Activated CD8-positive, alpha-beta memory T cell treated with anti-CD3 and anti-CD28 coated beads, Interleukin-2, amount 50 U/mL, for 1 hour (primary cell): ENCODE results near the gene CPSF6.
"Not testable (repeated sequence)": the region's sequence is repeated elsewhere in the genome, so short reads cannot be mapped to it uniquely, and the experiment has no call there.

ENCODE experiments used
- DNase-seq: peaks from one replicate; pipeline ENCODE4 v3.0.0-alpha.2; 2020; ENCODE audit errors: extremely low read depth

CPSF6 gene, protein sequence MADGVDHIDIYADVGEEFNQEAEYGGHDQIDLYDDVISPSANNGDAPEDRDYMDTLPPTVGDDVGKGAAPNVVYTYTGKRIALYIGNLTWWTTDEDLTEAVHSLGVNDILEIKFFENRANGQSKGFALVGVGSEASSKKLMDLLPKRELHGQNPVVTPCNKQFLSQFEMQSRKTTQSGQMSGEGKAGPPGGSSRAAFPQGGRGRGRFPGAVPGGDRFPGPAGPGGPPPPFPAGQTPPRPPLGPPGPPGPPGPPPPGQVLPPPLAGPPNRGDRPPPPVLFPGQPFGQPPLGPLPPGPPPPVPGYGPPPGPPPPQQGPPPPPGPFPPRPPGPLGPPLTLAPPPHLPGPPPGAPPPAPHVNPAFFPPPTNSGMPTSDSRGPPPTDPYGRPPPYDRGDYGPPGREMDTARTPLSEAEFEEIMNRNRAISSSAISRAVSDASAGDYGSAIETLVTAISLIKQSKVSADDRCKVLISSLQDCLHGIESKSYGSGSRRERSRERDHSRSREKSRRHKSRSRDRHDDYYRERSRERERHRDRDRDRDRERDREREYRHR

DNA sequence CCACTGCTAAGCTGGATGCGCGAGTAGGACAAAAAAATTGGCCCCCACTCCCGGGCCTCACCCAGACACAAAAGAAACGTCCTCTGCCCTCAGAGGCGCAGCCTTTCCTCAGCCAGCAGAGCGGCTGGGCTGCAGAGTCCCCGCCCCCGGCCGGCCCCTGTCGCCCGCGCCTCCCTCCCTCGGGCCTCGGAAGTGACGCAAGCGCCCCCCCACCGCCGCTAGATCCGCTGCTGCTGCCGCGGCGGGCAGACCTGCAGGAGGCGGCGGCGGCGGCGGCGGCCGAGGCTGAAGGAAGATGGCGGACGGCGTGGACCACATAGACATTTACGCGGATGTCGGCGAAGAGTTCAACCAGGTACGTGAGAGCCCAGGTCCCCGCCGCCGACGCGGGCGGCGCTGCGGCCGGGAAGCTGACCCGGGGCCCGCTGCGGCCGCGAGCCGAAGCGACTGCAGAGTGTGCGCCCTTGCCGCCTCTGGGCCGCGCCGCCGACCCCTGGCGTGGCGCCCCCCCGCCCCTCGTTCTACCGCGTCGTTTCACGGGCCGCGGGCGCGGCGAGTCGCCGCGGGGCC lies at the start of gene CPSF6:
CPSF6 (plus strand) TSS at position 218 of the 570 bp plus-strand sequence; CDS start at position 296, 78 bp downstream.
- DNase-seq: peak; percentile 79

DNA sequence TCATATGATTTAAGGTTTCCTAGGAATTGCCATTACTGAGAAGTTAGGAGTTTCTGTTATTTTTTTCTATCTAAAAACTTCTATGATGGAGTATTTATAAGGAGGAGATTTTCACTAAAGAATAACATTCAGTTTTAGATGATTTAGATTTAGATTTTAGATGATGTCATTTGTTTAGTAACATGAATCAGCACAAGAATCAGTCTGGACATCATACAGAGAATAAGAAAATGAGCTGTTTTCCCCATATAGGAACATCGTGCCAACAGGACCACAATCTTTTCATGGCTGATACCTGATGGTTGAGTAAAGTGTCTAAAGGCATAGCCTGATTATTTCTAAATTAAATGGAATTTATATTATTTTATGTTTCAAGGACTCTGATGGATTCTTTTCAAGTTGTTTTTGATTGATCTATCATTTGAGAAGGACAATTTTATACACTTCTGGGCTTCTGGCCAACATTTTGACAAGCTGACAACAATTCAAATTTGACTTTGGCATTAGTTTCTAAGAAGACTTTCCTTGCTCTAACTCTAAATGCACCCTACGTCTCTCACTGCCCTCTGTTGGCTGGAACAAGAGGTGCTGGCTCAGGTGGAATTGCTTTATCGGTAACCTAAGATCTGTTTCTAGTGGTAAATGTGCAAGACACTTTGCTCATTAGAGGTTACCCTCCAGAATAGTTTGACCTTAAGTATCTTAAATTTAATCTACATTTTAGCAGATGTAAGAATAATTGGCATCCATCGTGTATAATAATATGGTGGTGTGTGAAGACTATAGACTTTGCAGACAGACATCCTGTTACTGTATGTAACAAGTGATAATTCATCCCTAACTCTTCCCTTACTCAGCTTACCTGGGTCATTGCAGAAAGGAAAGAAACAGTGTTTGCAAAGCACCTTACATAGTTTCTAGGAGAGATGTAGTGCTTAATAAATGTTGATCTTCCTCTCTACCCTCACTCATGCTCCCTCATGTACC lies 42.8 kb upstream of the CPSF6 start:
- DNase-seq: no peak

DNA sequence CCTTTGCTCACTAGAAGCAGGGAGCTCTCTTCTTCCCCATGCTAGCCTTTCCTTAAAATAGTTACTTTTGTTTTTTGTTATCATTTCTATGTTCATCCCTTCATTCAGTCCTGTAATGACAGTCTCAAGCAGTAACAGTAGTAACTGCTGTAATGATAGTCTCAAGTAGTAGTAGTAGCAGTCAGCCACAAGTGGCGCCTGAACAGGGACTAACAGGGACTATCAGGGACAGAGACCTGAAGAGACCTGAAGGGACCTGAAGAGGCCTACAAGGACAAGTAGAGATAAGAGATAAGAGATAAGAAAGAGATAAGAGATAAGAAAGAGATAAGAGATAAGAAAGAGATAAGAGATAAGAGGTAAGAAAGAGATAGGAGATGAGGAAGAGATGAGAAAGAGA lies 39.4 kb upstream of the CPSF6 start:
- not testable (repeated sequence) for DNase-seq

DNA sequence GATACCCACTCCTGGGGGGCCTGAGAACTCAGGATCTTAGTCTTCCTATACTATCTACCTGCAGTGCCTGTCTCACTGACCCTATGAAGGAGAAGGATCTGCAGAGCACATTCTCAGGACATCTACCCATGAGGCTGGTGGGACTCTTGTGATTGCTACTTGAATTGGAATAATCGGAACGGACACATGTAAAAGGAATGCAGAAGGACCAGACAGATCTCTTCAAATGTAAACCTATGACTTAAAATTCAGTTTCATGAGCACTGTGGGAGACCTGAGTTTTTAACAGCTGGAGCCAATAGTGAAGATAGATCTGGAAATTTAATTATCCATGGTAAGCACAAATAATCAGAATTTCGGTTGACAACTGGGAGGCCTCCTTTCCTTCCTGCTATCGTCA lies 35.2 kb upstream of the CPSF6 start:
- no peak for DNase-seq

DNA sequence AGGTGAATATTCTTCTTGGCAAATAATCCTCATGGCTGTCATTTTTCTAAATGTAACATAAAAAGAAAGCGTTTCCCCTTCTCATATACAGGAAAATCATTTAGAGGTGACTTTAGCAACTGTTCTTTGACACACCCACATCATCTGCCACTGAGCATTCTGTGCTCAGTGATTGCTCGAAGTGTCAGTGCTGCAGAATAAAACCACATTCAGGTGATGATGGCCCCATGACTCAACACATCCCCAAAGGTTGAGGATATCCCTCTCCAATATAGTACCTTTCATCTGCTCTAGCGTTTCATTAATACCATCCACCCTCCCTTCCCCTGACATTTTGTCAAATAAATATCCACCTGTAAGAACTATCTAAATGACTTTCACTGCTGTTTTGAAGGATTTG lies 28.7 kb upstream of the CPSF6 start:
- no peak for DNase-seq

DNA sequence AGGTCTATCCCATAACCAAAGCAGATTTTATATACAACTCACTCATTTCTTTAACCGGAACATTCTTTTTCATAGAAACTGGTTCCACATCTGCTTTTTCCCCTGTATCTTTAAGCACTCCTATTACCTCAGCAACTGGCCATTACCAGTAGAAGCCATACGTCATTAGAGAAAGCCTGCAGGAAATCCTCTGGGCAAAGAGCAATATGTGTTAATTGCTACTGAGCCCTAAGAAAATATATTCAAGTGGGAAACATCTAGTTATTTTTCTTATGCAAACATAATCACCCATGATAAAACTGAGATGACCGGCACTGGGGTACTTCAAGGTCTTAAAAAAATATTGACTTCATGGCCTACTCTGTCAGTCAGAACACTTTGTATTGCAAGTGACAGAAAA lies 28.2 kb upstream of the CPSF6 start:
- no peak for DNase-seq

DNA sequence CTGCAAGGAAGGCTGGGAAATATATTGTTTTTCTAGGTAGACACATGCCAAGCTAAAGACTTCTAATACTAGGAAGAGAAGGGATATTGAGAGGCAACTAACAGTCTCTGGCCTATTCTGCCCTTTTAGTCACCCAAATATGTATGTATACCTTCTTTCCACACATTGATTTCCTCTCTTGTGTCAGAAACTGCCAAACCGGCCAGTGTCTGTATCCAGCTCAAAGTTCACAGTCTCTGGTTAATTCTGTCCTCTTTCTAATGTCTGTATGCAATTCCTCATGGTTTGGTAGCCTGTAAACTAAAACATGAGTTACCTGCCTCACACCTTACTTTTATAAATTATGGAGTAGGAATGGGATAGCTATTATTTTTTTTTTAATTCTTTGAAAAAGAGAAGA lies 25.2 kb upstream of the CPSF6 start:
- DNase-seq: no peak

DNA sequence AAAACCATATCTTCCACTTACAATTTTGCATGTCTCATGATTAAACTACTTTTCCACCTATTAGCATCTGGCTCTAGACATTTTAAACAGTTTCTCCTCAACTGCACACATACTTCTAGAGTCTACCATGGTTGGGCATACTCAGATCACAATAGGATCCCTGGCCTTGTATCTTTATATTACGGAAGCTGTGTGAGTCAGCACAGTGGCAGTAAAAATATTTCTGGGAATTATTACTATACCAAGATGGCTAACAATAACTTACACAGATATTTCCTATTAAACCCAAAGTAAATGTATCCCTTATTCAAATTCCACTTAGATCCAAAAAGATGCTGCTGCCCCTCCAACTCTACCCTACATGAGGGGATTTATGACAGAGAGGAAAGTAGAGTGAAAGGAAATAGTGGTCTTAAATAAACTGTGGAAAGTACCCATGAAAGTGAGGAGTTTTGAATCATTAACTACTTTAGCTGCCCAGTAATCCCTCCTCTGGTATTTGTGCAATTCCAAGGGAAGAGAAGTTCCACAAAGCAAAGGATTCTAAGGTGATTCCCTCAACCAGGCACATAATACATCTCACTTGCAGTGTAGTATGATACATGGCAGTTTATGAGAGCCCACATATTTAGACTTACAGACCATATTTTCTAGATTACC lies 14.0 kb upstream of the CPSF6 start:
- no peak for DNase-seq

DNA sequence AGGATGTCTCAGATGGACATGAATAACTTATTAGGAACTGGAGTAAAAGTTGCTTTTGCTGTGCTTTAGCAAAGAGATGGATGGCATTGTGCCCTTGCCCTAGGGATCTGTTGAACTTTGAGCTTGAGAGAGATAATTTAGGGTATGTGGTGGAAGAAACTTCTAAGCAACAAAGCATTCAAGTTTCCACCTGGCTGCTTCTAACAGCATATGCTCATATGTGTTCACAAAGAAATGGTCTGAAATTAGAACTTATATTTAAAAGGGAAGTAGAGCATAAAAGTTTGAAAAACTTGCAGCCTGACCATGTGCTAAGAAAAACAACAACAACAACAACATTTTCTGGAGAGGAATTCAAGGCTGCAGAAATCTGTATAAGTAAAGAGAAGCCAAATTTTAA lies 7.9 kb upstream of the CPSF6 start:
- DNase-seq: no peak

DNA sequence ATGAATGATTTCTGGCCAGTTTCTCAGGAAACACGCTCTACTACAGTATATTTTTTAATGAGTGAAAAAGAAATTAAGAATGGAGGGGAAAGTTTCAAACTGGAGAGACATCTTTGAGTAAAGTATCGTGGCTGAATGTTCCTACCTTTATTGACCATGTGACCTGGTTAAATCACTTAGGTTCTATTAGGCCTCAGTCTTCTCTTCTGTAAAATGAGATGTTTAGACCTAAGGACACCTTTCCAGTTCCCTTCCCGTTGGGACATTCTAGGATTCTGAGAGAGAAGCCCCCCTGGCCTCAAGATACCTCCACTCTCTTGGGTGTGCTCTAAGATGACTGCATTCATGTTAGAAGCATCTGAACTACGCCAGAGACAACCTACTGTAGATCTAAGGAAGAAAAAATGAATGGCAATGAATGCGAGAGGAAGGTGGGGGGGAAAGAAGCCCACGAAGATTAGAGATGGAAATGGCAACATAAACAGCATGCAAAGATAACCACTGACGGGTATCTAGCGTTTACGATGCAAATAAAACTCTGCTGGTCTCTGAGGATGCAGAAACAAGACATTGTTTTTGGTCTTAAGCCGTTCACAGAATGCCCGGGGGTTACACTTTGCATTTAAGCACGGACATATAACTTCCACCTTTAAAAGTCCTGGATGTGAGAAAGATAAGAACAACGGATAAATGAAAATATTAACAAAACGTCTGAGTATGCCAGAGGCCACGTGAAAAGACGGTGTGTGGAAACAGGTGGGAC lies 599 bp upstream of the CPSF6 start:
- no peak for DNase-seq

DNA sequence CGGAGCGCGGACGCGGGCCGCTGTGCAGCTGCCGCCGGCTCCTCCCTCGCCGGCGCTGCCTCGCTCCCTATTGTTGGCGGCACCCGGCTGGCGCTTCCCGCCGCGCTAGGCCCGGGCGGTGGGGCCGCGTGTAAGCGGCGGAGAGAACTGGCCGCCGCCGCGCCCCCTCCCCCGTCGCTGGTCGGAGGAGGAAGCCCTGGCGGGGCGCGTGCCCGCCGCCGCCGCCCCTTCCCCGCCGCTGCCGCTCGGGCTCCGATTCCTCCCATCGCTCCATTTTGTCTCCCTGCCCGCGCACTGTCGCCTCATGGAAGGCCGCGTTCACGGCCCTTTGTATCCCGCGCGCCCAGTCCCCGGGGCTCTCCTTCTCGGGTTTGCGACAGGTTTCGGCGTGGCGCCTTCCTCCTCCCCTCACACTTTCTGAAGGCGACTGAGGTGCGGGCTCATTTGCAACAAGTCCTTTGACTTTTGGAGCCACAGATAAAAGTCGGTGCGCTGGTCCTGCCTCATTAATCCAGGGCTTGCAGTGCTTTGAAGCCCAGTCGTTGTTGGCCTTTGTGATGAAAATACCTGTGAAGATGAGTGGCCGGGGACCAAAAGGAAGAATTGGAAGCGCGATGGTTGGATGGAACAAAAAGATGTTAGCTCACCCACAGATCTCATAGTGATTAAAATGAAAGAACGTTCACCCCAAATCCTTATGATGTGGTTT lies 707 bp downstream of the CPSF6 start:
- DNase-seq: no peak

DNA sequence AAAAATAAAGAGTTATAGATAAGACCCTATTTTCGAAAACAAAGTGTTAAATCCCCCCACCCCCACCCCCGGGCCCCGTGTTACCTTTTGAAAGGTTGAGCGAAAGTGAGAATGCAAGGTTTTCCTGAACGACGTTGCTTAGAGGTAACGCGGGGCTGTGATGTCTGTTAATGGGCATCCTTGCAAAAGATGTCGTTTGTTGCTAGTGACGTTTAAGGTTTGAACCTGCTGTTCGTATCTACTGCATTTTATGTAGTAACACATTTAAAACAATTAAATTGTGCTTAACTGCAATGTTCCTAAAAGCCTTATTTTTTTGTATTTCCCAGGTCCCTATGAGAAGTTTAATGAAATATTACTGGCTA lies 1.2 kb downstream of the CPSF6 start:
- no peak for DNase-seq

DNA sequence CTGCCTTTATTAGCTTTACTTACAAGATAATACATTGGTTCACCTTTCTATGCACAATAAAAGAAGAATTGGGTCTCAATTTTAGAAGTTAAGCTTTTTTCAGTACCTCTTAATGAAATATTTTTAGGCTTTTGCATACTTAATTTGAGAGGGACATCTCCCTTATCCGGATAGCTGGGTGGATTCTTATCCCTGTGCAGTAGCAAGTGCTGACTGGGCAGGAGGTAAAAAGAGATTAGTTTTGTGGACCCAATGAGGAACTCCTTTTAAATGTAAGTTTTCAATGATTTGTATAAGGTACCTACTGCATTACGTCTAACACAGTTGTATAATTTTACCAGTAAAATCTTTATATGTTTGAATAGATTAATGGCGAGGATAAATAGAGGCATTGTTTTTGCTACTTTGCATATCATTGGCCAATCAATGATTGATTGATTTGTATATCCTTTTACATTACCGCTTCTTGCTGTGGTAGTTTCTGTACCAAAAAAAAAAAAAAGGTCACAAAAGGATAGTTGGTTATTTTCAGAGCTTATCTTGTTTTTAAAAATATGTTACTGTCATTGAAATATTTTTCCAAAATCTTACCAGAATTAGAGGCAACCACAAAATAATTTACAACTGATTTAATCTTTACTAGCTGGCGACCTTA lies 2.2 kb downstream of the CPSF6 start:
- DNase-seq: no peak

DNA sequence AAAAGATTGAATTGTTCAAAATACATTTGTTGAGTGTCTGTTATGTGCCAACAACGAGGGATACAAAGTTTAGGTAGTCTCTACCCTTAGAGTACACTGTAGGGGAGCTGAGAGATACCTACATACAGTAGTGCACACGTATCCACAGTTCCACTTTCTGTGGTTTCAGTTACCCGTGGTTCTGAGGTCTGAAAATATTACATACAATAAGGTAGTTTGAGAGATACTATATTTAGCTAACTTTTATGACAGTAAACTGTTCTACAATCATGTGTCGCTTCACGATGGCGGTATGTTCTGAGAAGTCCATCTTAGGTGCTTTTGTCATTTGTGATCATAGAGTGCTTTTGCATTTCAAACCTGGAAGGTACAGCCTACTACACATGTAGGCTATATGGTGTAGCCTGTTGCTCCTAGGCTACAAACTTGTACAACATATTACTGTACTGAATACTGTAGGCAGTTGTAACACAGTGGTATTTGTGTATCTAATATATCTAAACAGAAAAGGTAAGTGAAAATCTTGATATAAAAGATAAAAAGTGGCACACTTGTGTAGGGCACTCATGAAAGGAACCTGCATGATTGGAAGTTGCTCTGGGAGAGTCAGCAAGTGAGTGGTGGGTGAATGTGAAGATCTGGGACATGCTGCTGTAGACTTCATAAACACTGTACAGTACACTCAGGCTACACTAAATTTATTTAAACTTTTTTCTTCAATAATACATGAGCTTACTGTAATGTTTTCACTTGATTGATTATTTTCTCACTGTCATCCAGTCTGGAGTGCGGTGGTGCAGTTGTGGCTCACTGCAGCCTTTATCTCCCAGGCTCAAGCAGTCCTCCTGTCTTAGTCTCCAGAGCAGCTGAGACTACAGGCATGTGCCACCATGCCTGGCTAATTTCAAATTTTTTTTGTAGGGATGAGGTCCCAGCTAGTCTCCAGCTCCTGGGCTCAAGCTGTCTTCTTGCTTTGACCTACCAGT lies 4.0 kb downstream of the CPSF6 start:
- no peak for DNase-seq

DNA sequence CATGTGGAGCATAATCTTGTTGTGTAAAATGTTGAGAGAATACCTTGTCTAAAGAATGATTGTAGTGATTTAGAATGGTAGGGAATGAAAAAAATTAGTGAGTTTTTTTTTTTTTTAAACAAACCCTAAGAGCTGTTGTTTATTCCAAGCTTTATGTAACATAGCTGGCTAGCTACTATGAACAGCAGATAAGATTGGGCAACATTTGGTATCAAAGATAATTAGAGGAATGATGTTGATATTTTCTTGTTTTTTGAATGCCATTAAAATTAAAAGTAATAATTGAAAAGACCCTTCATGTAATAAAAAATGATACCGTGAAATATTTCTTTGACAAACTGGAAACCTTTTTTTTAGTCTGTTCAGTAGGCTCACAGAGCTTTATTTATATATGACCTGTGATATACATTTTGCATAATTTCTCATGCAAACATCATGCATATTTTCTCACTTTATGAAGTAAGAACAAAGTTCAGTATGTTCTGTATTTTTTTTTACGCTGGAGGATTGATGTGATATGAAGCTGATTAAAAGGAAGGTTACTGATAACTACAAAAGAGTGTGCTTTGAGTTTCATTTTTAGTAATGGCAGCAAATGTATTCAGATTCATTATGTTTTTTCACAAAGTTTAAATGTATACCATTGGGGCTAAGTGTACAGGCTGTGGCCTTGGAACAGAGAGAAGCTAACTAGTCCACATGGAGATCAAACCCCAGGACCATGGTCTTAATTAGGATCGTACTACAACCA lies 8.1 kb downstream of the CPSF6 start:
- no peak for DNase-seq

DNA sequence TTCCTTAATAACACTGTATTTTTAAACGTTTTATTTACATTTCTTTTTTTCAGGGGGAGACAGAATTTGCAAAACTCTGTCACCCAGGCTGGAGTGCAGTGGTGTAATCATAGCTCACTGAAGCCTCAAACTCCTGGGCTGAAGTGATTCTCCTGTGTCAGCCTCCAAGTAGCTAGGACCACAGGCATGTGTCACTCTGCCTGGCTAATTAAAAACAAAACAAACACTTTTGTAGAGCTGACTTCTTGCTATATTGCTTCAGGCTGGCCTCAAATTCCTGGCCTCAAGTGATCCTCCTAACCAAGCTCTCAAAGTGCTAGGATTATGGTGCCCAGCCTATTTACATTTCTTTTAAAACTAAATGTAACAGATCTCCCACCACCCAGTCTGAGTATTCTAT lies 12.7 kb downstream of the CPSF6 start:
- DNase-seq: no peak

DNA sequence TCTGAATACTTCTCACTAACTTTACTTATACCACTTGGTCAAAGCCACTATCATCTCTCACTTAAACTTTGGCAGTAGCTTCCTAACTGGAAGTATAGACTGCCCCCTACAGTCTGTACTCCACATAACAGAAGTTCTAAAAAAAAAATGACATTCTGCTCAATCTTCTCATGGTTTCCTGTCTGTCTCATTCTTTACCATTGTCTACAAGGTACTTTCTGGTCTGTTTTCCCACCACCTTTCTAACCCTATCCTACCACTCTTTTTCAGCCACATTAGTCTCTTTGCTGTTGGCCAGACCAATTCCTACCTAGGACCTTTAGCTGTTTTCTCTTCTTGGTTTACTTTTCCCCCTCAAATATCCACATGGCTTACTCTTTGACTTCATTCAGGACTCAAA lies 14.7 kb downstream of the CPSF6 start:
- no peak for DNase-seq

DNA sequence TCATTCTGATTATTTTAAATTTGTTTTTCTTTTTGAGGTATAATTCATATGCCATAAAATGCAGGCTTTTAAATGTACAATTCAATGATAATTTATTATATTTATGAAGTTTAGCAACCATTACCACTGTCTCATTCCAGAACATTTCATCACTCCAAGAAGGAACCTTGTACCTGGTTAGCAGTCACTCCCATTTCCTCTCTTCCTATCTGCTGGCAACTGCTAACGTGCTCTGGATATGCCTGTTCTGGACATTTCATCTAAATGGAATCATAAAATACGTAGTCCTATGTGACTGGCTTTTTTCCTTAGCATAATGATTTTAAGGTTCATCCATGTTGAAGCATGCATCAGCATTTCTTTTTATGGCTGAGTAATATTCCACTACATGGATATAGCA lies 15.5 kb downstream of the CPSF6 start:
- DNase-seq: no peak
